ENCODE results near the gene TFDP1. TPM values are rescaled to one million over a fixed set of nuclear protein-coding genes. Genes with fewer than 3 reads are reported as not detected.

The TFDP1 gene
- total and polyA plus RNA-seq, 2 of the 4 experiments (the other 2 are of a cell fraction), result 59.3 to 97.0 TPM

GRCh38 chr13:113564331-113565023, 20.1 kb upstream of the TFDP1 start:
- H3K4ac ChIP-seq (ENCODE audit: low read depth, low read length), result no peak overlapping the region
- no peak overlapping the region for H3K18ac ChIP-seq (ENCODE audit: low read depth, low read length)
- intact Hi-C loops (cut with micrococcal nuclease) (no loop called here), dilution Hi-C loops (cut with HindIII; ENCODE audit: low sequenced_read_pairs, unreplicated experiment) (no loop called here), in situ Hi-C loops (cut with MboI; ENCODE audit: low sequenced_read_pairs) (no loop called here)
- TF ChIP-seq SMC3 (IDR thresholded peaks at IDR 0.05; ENCODE audit: low read depth, low read length) (no peak), ELK1 (IDR thresholded peaks at IDR 0.05; ENCODE audit: borderline replicate concordance, low read depth, low read length) (no peak), MAZ (IDR thresholded peaks at IDR 0.05; ENCODE audit: borderline replicate concordance, low read depth, low read length) (no peak), CEBPB (IDR thresholded peaks at IDR 0.05; ENCODE audit: low read depth, low read length) (no peak), POLR2A (IDR thresholded peaks at IDR 0.05; ENCODE audit: low read depth, low read length) (no peak), CHD1 (IDR thresholded peaks at IDR 0.05; ENCODE audit: low read depth, low read length) (no peak), RCOR1 (IDR thresholded peaks at IDR 0.05; ENCODE audit: insufficient replicate concordance, low read length) (no peak), MXI1 (IDR thresholded peaks at IDR 0.05; ENCODE audit: borderline replicate concordance, low read depth, low read length) (no peak), FOS (IDR thresholded peaks at IDR 0.05; ENCODE audit: low read depth, low read length) (no peak), RAD21 (IDR thresholded peaks at IDR 0.05; ENCODE audit: low read length) (no peak), NFE2L2 (IDR thresholded peaks at IDR 0.05; ENCODE audit: low read depth, low read length) (no peak), RFX5 (IDR thresholded peaks at IDR 0.05; ENCODE audit: low read depth, low read length) (no peak), MAFK (IDR thresholded peaks at IDR 0.05; ENCODE audit: low read depth, low read length) (no peak), USF2 (IDR thresholded peaks at IDR 0.05; ENCODE audit: low read depth, low read length) (no peak), BHLHE40 (IDR thresholded peaks at IDR 0.05; ENCODE audit: low read depth, low read length) (no peak), CTCF (conservative IDR thresholded peaks at IDR 0.05; ENCODE audit: low read depth, low read length) (no peak)
- no peak overlapping the region for H2AFZ ChIP-seq (replicated peaks; ENCODE audit: low read length, poor library complexity)
- H3K4me3 ChIP-seq (ENCODE audit: insufficient read depth, low read depth, low read length), result no peak overlapping the region
- no peak overlapping the region for H3K27ac ChIP-seq (ENCODE audit: insufficient read depth, low read length)
- POLR2A ChIA-PET (ENCODE audit: unreplicated experiment), result no interaction called here
- no peak overlapping the region for H3K9ac ChIP-seq (ENCODE audit: low read depth, low read length)
- no peak overlapping the region for H2BK120ac ChIP-seq (ENCODE audit: low read depth, low read length)
- 62% methylated on average over 16 of the region's 17 CpGs; no CpG with 5 or more reads in 1 of the 2 experiments for WGBS, 2 experiments (ENCODE audit: extremely low coverage in 2 of 2, insufficient read length in 1 of 2)
- H2BK5ac ChIP-seq (ENCODE audit: low read depth, low read length, poor library complexity, severe bottlenecking), result no peak overlapping the region
- no peak overlapping the region for H3K4me2 ChIP-seq (ENCODE audit: low read depth, low read length)
- no peak overlapping the region for H2AK9ac ChIP-seq (replicated peaks; ENCODE audit: low read depth, low read length, poor library complexity)
- H4K5ac ChIP-seq (ENCODE audit: low read depth, low read length), result no peak overlapping the region
- H3K14ac ChIP-seq (replicated peaks; ENCODE audit: low read depth, low read length), result no peak overlapping the region
- H2BK20ac ChIP-seq (ENCODE audit: low read depth, low read length), result no peak overlapping the region
- no peaks in the 10 kb centered on the region for H3K9me3 ChIP-seq (ENCODE audit: control insufficient read depth, insufficient read depth, low read length)
- H3K23ac ChIP-seq (ENCODE audit: low read depth, low read length), result no peak overlapping the region
- CTCF ChIA-PET, result no interaction called here
- no peak overlapping the region for H3K56ac ChIP-seq (ENCODE audit: extremely low read depth, insufficient read depth, low read length)
- no peak for DNase-seq
- H3K79me1 ChIP-seq (ENCODE audit: low read depth in 1 of 2, low read length in 2 of 2), result no peaks in the 10 kb centered on the region
- H2BK15ac ChIP-seq (ENCODE audit: low read depth, low read length), result no peak overlapping the region
- H3K36me3 ChIP-seq (ENCODE audit: control insufficient read depth, insufficient read depth, low read length), result no peaks in the 10 kb centered on the region
- BruUV-seq (replicated peaks), result no TSS peak
- H4K20me1 ChIP-seq (ENCODE audit: insufficient read depth, low read length), result no peaks in the 10 kb centered on the region
- H3K27me3 ChIP-seq (ENCODE audit: control insufficient read depth, insufficient read depth, low read length), result peaks cover 24% of the 10 kb centered on the region
- H4K8ac ChIP-seq (ENCODE audit: low read depth in 2 of 2, low read length in 2 of 2), result no peak overlapping the region
- no peaks in the 10 kb centered on the region for H3K4me1 ChIP-seq (ENCODE audit: control insufficient read depth, insufficient read depth, low read length)
- H4K91ac ChIP-seq (ENCODE audit: insufficient read depth, low read depth, low read length), result no peak overlapping the region
- H3K9me1 ChIP-seq (ENCODE audit: insufficient read depth, low read length), result no peaks in the 10 kb centered on the region
- H2AK5ac ChIP-seq (ENCODE audit: low read depth, low read length), result no peak overlapping the region
- no peak for ATAC-seq (ENCODE audit: low read depth)
